SH-SY5Y (cell line): Measurements from ENCODE around the gene STX2.

ENCODE experiments used
- GATA2 ChIP-seq: IDR thresholded peaks from 2 replicates; pipeline ENCODE4 v1.6.1; 2011; ENCODE audit warnings: mild to moderate bottlenecking, low read depth, low read length
- GATA3 ChIP-seq: IDR thresholded peaks from 2 replicates; pipeline ENCODE4 v1.6.1; 2011; ENCODE audit warnings: low read depth, mild to moderate bottlenecking, low read length, moderate library complexity

GRCh38 chr12:130744274-130744673 is 94.8 kb downstream of the STX2 start:
- TF ChIP-seq GATA2 = no peak
- no peak for TF ChIP-seq GATA3
